HCT116 (cell line): ENCODE measurements around the gene C1QL3. TPM values are rescaled to one million over a fixed set of nuclear protein-coding genes. Genes with fewer than 3 reads are reported as not detected.

Experiments
- ATAC-seq: fragments of 200-7000 bp; cut with Tn5 transposase; 2 replicates; pipeline ENCODE4 v1.9.1; 2020; ENCODE audit warnings: mild to moderate bottlenecking, moderate library complexity
- BruUV-seq: library from RNA; stranded (reverse); fragments of 400-500 nt; replicated peaks from 2 replicates; lab custom pipeline; 2021; lab: Mats Ljungman, UMichigan
- CTCF ChIA-PET: fragments of 300-600 bp; sonication (Branson Sonifier 250); formaldehyde crosslinking; loops from one replicate; lab custom pipeline; 2021; ENCODE audit warnings: antibody characterized with exemption; lab: Charles Lee
- POLR2A ChIA-PET: fragments of 300-600, 350-600 bp; sonication (Branson Sonifier 250); formaldehyde crosslinking; loops from one replicate; lab custom pipeline; 2021; ENCODE audit warnings: antibody characterized with exemption; lab: Charles Lee
- RAD21 ChIA-PET, 2 experiments: fragments of 300-600 bp; sonication (Branson Sonifier 250); formaldehyde crosslinking; loops; one replicate each; lab custom pipeline; 2023; ENCODE audit warnings: low total read pairs in 2 of 2; ENCODE audit not compliant: uncharacterized antibody in 2 of 2, unreplicated experiment in 2 of 2, low non-redundant PET in 1 of 2; lab: Charles Lee
- DNase-seq: peaks from one replicate; pipeline ENCODE4 v3.0.0-alpha.2; 2010; ENCODE audit warnings: low read depth, low spot score
- H2AFZ ChIP-seq: fragments of 200-600 bp; shearing (Covaris generic), sonication (generic); 2 replicates; pipeline ENCODE4 v1.6.1; 2017; ENCODE audit warnings: low read depth, mixed run types, mixed read lengths, antibody characterized with exemption, low read length; ENCODE audit not compliant: poor library complexity, severe bottlenecking
- H3K27ac ChIP-seq: 2 replicates; pipeline ENCODE4 v1.5.1; 2012; ENCODE audit warnings: low read depth, low read length
- H3K27me3 ChIP-seq: fragments of 200-600 bp; sonication (generic); 2 replicates; pipeline ENCODE4 v1.6.1; 2016; ENCODE audit warnings: mixed run types, low read length, mixed read lengths; ENCODE audit not compliant: insufficient read depth
- H3K36me3 ChIP-seq, 2 experiments: fragments of 200-500 bp in 1 of 2; fragments of 200-600 bp in 1 of 2; sonication (Bioruptor generic) in 1 of 2; sonication (generic) in 1 of 2; 2 replicates each; pipeline versions ENCODE4 v1.5.1 to v1.6.1; 2014 to 2016; ENCODE audit warnings: low read length in 2 of 2, inconsistent platforms in 1 of 2, mixed read lengths in 1 of 2, mixed run types in 1 of 2; ENCODE audit not compliant: insufficient read depth in 2 of 2, control insufficient read depth in 1 of 2
- H3K4me1 ChIP-seq, 2 experiments: fragments of 200-600 bp in 1 of 2; sonication (generic) in 1 of 2; 2 replicates each; pipeline versions ENCODE4 v1.5.1 to v1.6.1; 2012 to 2017; ENCODE audit warnings: low read length in 2 of 2, inconsistent platforms in 1 of 2, mild to moderate bottlenecking in 1 of 2, mixed read lengths in 1 of 2, mixed run types in 1 of 2, moderate library complexity in 1 of 2; ENCODE audit not compliant: insufficient read depth in 2 of 2, control insufficient read depth in 1 of 2
- H3K4me2 ChIP-seq: fragments of 200-600 bp; sonication (generic); 2 replicates; pipeline ENCODE4 v1.6.1; 2017; ENCODE audit warnings: mixed run types, low read length, mixed read lengths
- H3K4me3 ChIP-seq, 2 experiments: fragments of 200-600 bp in 1 of 2; sonication (generic) in 1 of 2; replicated peaks in 1 of 2; 2 replicates each; pipeline ENCODE4 v1.5.1; 2011 to 2016; ENCODE audit warnings: low read length in 2 of 2, control low read depth in 1 of 2, low read depth in 1 of 2, mild to moderate bottlenecking in 1 of 2, mixed read lengths in 1 of 2, mixed run types in 1 of 2
- H3K79me2 ChIP-seq: fragments of 200-600 bp; sonication (generic); 2 replicates; pipeline ENCODE4 v1.6.1; 2017; ENCODE audit warnings: mild to moderate bottlenecking, mixed run types, low read length, moderate library complexity, mixed read lengths; ENCODE audit not compliant: insufficient read depth
- H3K9ac ChIP-seq: fragments of 200-600 bp; sonication (generic); 2 replicates; pipeline ENCODE4 v1.6.1; 2016; ENCODE audit warnings: low read length, mixed read lengths
- H3K9me2 ChIP-seq: fragments of 200-600 bp; sonication (generic), shearing (Covaris generic); 2 replicates; pipeline ENCODE4 v1.6.1; 2017; ENCODE audit warnings: mixed run types, mild to moderate bottlenecking, moderate library complexity; ENCODE audit not compliant: insufficient read depth
- H3K9me3 ChIP-seq, 2 experiments: fragments of 200-500 bp in 1 of 2; fragments of 200-600 bp in 1 of 2; sonication (Bioruptor generic) in 1 of 2; sonication (generic) in 1 of 2; 2 replicates each; pipeline ENCODE4 v1.6.1; 2014 to 2017; ENCODE audit warnings: low read length in 2 of 2, mixed read lengths in 2 of 2, inconsistent platforms in 1 of 2, low read depth in 1 of 2, mild to moderate bottlenecking in 1 of 2, mixed run types in 1 of 2, moderate library complexity in 1 of 2; ENCODE audit not compliant: control insufficient read depth in 1 of 2, insufficient read depth in 1 of 2
- H4K20me1 ChIP-seq: fragments of 200-600 bp; sonication (generic), shearing (Covaris generic); 2 replicates; pipeline ENCODE4 v1.6.1; 2017; ENCODE audit warnings: mixed run types, mild to moderate bottlenecking, moderate library complexity; ENCODE audit not compliant: insufficient read depth
- CBX3 ChIP-seq: IDR thresholded peaks from 2 replicates; pipeline ENCODE4 v1.6.1; 2012; ENCODE audit warnings: low read depth
- CEBPB ChIP-seq: IDR thresholded peaks from 2 replicates; pipeline ENCODE4 v1.6.1; 2012; ENCODE audit warnings: low read depth
- EGR1 ChIP-seq: IDR thresholded peaks from 2 replicates; pipeline ENCODE4 v1.6.1; 2012; ENCODE audit warnings: low read depth
- EZH2phosphoT487 ChIP-seq: fragments of 200-600 bp; IDR thresholded peaks from 2 replicates; pipeline ENCODE4 v1.6.1; 2018; ENCODE audit warnings: antibody characterized with exemption, borderline replicate concordance
- POLR2A ChIP-seq: IDR thresholded peaks from 2 replicates; pipeline ENCODE4 v1.7.0; 2011; ENCODE audit warnings: borderline replicate concordance; ENCODE audit not compliant: insufficient read depth, insufficient read length; ENCODE audit errors: extremely low read depth
- POLR2AphosphoS5 ChIP-seq: IDR thresholded peaks from 2 replicates; pipeline ENCODE4 v1.6.1; 2011; ENCODE audit warnings: mild to moderate bottlenecking, low read depth, low read length, moderate library complexity
- RAD21 ChIP-seq: IDR thresholded peaks from 2 replicates; pipeline ENCODE4 v1.6.1; 2012; ENCODE audit warnings: low read depth, mild to moderate bottlenecking
- SIN3A ChIP-seq: IDR thresholded peaks from 2 replicates; pipeline ENCODE4 v1.6.1; 2012; ENCODE audit warnings: low read depth
- SP1 ChIP-seq: IDR thresholded peaks from 2 replicates; pipeline ENCODE4 v1.6.1; 2012; ENCODE audit warnings: low read depth
- SRF ChIP-seq: IDR thresholded peaks from 2 replicates; pipeline ENCODE4 v1.6.1; 2012; ENCODE audit warnings: low read depth
- ZFX ChIP-seq: fragments of 450-650 bp; IDR thresholded peaks from 2 replicates; pipeline ENCODE4 v1.6.1; 2017
- ZNF274 ChIP-seq: fragments of 200-500 bp; sonication (Bioruptor generic); IDR thresholded peaks from 2 replicates; pipeline ENCODE4 v1.6.1; 2014; ENCODE audit warnings: mild to moderate bottlenecking, low read depth, low read length, inconsistent platforms
- intact Hi-C: fragments of 100-400 bp; cut with micrococcal nuclease; formaldehyde crosslinking; loops from 2 replicates; pipeline ENCODE4 v1.10.0; 2022
- total RNA-seq: library from RNA; stranded (reverse); gene quantifications from one replicate; pipeline ENCODE4 v1.2.1, GENCODE V29; 2021; ENCODE audit not compliant: unreplicated experiment
- TF ChIP-seq, protein P1 (sequence below): IDR thresholded peaks from 2 replicates; pipeline ENCODE4 v1.6.1; 2012
- TF ChIP-seq, protein P2 (sequence below): IDR thresholded peaks from 2 replicates; pipeline ENCODE4 v1.6.1; 2011; ENCODE audit warnings: mild to moderate bottlenecking, low read length, moderate library complexity; ENCODE audit not compliant: insufficient replicate concordance; ENCODE audit errors: extremely low read depth
- TF ChIP-seq, protein P3 (sequence below): IDR thresholded peaks from 2 replicates; pipeline ENCODE4 v1.6.1; 2012; ENCODE audit warnings: low read depth
- TF ChIP-seq, protein P4 (sequence below): IDR thresholded peaks from 2 replicates; pipeline ENCODE4 v1.6.1; 2012

The C1QL3 gene
- total RNA-seq, 1 experiment from 2014 or later, result not detected

DNA sequence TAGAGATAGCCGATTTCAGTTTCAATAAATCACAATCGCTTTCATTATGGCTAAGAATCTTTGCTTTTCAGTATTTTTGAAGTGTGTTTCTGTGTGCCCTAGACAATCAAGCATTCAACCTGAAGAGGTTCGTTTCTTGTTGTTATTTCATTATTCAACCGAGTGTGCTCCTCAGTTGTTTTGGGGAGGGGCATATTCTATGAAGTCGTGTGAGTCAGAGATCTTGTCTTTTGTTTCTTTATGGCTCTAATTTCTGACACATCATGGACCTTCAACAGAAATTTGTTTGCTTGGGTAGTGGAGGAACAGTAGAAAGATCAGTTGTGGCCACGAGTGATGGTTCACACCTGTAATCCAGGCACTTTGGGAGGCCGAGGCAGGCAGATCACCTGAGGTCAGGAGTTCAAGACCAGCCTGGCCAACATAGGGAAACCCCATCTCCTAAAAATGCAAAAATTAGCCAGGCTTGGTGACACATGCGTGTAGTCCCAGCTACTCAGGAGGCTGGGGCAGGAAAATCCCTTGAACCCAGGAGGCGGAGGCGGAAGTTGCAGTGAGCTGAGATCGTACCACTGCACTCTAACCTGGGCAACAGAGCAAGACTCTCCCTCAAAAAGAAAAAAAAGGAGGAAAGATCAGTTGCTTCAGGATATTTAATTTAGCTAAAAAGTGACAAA is 38.3 kb downstream of the C1QL3 start:
- H3K27ac ChIP-seq, result no peak overlapping the region
- no peak overlapping the region for H2AFZ ChIP-seq
- H3K36me3 ChIP-seq, result peaks cover 0 to 6% of the 10 kb centered on the region in 2 experiments; a peak in 2 of 4 replicates
- RAD21 ChIA-PET, result no interaction called here
- BruUV-seq, result no TSS peak
- H4K20me1 ChIP-seq, result no peaks in the 10 kb centered on the region
- intact Hi-C loops, result no loop called here
- CTCF ChIA-PET, result no interaction called here
- H3K9me3 ChIP-seq, result no peaks in the 10 kb centered on the region
- no peak for TF ChIP-seq SP1
- TF ChIP-seq EGR1, result no peak
- TF ChIP-seq POLR2A, result no peak
- no peak for TF ChIP-seq ZNF274
- no peak for TF ChIP-seq RAD21
- no peak for TF ChIP-seq ZFX
- TF ChIP-seq, protein P1, sequence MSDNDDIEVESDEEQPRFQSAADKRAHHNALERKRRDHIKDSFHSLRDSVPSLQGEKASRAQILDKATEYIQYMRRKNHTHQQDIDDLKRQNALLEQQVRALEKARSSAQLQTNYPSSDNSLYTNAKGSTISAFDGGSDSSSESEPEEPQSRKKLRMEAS, result no peak
- TF ChIP-seq, protein P2, sequence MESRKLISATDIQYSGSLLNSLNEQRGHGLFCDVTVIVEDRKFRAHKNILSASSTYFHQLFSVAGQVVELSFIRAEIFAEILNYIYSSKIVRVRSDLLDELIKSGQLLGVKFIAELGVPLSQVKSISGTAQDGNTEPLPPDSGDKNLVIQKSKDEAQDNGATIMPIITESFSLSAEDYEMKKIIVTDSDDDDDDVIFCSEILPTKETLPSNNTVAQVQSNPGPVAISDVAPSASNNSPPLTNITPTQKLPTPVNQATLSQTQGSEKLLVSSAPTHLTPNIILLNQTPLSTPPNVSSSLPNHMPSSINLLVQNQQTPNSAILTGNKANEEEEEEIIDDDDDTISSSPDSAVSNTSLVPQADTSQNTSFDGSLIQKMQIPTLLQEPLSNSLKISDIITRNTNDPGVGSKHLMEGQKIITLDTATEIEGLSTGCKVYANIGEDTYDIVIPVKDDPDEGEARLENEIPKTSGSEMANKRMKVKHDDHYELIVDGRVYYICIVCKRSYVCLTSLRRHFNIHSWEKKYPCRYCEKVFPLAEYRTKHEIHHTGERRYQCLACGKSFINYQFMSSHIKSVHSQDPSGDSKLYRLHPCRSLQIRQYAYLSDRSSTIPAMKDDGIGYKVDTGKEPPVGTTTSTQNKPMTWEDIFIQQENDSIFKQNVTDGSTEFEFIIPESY, result no peak
- TF ChIP-seq, protein P3, sequence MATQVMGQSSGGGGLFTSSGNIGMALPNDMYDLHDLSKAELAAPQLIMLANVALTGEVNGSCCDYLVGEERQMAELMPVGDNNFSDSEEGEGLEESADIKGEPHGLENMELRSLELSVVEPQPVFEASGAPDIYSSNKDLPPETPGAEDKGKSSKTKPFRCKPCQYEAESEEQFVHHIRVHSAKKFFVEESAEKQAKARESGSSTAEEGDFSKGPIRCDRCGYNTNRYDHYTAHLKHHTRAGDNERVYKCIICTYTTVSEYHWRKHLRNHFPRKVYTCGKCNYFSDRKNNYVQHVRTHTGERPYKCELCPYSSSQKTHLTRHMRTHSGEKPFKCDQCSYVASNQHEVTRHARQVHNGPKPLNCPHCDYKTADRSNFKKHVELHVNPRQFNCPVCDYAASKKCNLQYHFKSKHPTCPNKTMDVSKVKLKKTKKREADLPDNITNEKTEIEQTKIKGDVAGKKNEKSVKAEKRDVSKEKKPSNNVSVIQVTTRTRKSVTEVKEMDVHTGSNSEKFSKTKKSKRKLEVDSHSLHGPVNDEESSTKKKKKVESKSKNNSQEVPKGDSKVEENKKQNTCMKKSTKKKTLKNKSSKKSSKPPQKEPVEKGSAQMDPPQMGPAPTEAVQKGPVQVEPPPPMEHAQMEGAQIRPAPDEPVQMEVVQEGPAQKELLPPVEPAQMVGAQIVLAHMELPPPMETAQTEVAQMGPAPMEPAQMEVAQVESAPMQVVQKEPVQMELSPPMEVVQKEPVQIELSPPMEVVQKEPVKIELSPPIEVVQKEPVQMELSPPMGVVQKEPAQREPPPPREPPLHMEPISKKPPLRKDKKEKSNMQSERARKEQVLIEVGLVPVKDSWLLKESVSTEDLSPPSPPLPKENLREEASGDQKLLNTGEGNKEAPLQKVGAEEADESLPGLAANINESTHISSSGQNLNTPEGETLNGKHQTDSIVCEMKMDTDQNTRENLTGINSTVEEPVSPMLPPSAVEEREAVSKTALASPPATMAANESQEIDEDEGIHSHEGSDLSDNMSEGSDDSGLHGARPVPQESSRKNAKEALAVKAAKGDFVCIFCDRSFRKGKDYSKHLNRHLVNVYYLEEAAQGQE, result no peak
- TF ChIP-seq CEBPB, result no peak
- TF ChIP-seq, protein P4, sequence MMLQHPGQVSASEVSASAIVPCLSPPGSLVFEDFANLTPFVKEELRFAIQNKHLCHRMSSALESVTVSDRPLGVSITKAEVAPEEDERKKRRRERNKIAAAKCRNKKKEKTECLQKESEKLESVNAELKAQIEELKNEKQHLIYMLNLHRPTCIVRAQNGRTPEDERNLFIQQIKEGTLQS, result no peak
- TF ChIP-seq SIN3A, result no peak
- no peak for TF ChIP-seq CBX3
- TF ChIP-seq EZH2phosphoT487, result no peak
- TF ChIP-seq SRF, result no peak
- TF ChIP-seq POLR2AphosphoS5, result no peak
- no peaks in the 10 kb centered on the region for H3K9me2 ChIP-seq
- ATAC-seq, result no peak
- no peak for DNase-seq
- H3K9ac ChIP-seq, result no peak overlapping the region
- POLR2A ChIA-PET, result no interaction called here
- no peaks in the 10 kb centered on the region for H3K79me2 ChIP-seq
- H3K27me3 ChIP-seq, result no peaks in the 10 kb centered on the region
- H3K4me3 ChIP-seq, result no peak overlapping the region
- no peak overlapping the region for H3K4me2 ChIP-seq
- H3K4me1 ChIP-seq, result no peaks in the 10 kb centered on the region
